ENCODE data around the gene CAVIN4.
A peak's percentile ranks its signal among the peaks of the same experiment; 100 is the strongest.

Gene CAVIN4

GRCh38 chr9:100577776-100578448, at the start of gene CAVIN4:
TSS of gene CAVIN4 (plus strand) at chr9:100578079. CDS start at chr9:100578144, 65 bp downstream.
- peak; percentile 51 for DNase-seq (ENCODE audit: low read depth)
- peak within 1 kb of the TSS; percentile 5 for H3K4me3 ChIP-seq (ENCODE audit: low read depth, low read length)

- DNase-seq (ENCODE audit: low read depth), result no peak
These were observed 43.5 kb upstream of the CAVIN4 start for GRCh38 chr9:100534401-100534800.

GRCh38 chr9:100540327-100540726, 37.6 kb upstream of the CAVIN4 start:
- DNase-seq (ENCODE audit: low read depth), result no peak
- H3K4me3 ChIP-seq (ENCODE audit: low read depth, low read length), result no peak overlapping the region

More at GRCh38 chr9:100534401-100534800, 43.5 kb upstream of the CAVIN4 start:
- H3K4me3 ChIP-seq (ENCODE audit: low read depth, low read length), result no peak overlapping the region

GRCh38 chr9:100549048-100549447, 28.8 kb upstream of the CAVIN4 start:
- DNase-seq (ENCODE audit: low read depth), result no peak
- H3K4me3 ChIP-seq (ENCODE audit: low read depth, low read length), result no peak overlapping the region

- peak; percentile 41 for DNase-seq (ENCODE audit: low read depth)
- no peak overlapping the region for H3K4me3 ChIP-seq (ENCODE audit: low read depth, low read length)
These were observed 22.9 kb upstream of the CAVIN4 start for GRCh38 chr9:100554935-100555401.

GRCh38 chr9:100555471-100555870, 22.4 kb upstream of the CAVIN4 start:
- no peak for DNase-seq (ENCODE audit: low read depth)
- no peak overlapping the region for H3K4me3 ChIP-seq (ENCODE audit: low read depth, low read length)

GRCh38 chr9:100557053-100557452, 20.8 kb upstream of the CAVIN4 start:
- DNase-seq (ENCODE audit: low read depth), result no peak

GRCh38 chr9:100561256-100561655, 16.6 kb upstream of the CAVIN4 start:
- DNase-seq (ENCODE audit: low read depth), result no peak
- no peak overlapping the region for H3K4me3 ChIP-seq (ENCODE audit: low read depth, low read length)

More at GRCh38 chr9:100557053-100557452, 20.8 kb upstream of the CAVIN4 start:
- no peak overlapping the region for H3K4me3 ChIP-seq (ENCODE audit: low read depth, low read length)

GRCh38 chr9:100567856-100568255, 10.0 kb upstream of the CAVIN4 start:
- H3K4me3 ChIP-seq (ENCODE audit: low read depth, low read length), result no peak overlapping the region
- no peak for DNase-seq (ENCODE audit: low read depth)

GRCh38 chr9:100573655-100574260, 4.1 kb upstream of the CAVIN4 start:
- no peak overlapping the region for H3K4me3 ChIP-seq (ENCODE audit: low read depth, low read length)
- no peak for DNase-seq (ENCODE audit: low read depth)

GRCh38 chr9:100575006-100575405, 2.9 kb upstream of the CAVIN4 start:
- no peak for DNase-seq (ENCODE audit: low read depth)
- H3K4me3 ChIP-seq (ENCODE audit: low read depth, low read length), result no peak overlapping the region

GRCh38 chr9:100575765-100576386, 2.0 kb upstream of the CAVIN4 start:
- no peak for DNase-seq (ENCODE audit: low read depth)
- no peak overlapping the region for H3K4me3 ChIP-seq (ENCODE audit: low read depth, low read length)

GRCh38 chr9:100578610-100579009, 731 bp downstream of the CAVIN4 start:
- DNase-seq (ENCODE audit: low read depth), result no peak
- peak overlapping the region; percentile 5 for H3K4me3 ChIP-seq (ENCODE audit: low read depth, low read length)

- DNase-seq (ENCODE audit: low read depth), result no peak
- H3K4me3 ChIP-seq (ENCODE audit: low read depth, low read length), result no peak overlapping the region
These were observed 1.8 kb downstream of the CAVIN4 start for GRCh38 chr9:100579665-100580064.

GRCh38 chr9:100580257-100580656, 2.4 kb downstream of the CAVIN4 start:
- DNase-seq (ENCODE audit: low read depth), result no peak
- peak overlapping the region; percentile 8 for H3K4me3 ChIP-seq (ENCODE audit: low read depth, low read length)

GRCh38 chr9:100581081-100581480, 3.2 kb downstream of the CAVIN4 start:
- H3K4me3 ChIP-seq (ENCODE audit: low read depth, low read length), result no peak overlapping the region
- no peak for DNase-seq (ENCODE audit: low read depth)

- no peak overlapping the region for H3K4me3 ChIP-seq (ENCODE audit: low read depth, low read length)
- DNase-seq (ENCODE audit: low read depth), result no peak
These were observed 3.8 kb downstream of the CAVIN4 start for GRCh38 chr9:100581661-100582060.

GRCh38 chr9:100583014-100583802, 5.3 kb downstream of the CAVIN4 start:
- DNase-seq (ENCODE audit: low read depth), result no peak
- H3K4me3 ChIP-seq (ENCODE audit: low read depth, low read length), result no peak overlapping the region

- DNase-seq (ENCODE audit: low read depth), result no peak
- no peak overlapping the region for H3K4me3 ChIP-seq (ENCODE audit: low read depth, low read length)
These were observed 7.1 kb downstream of the CAVIN4 start for GRCh38 chr9:100584951-100585350.

- DNase-seq (ENCODE audit: low read depth), result no peak
These were observed 8.2 kb downstream of the CAVIN4 start for GRCh38 chr9:100586093-100586492.

More at GRCh38 chr9:100586093-100586492, 8.2 kb downstream of the CAVIN4 start:
- H3K4me3 ChIP-seq (ENCODE audit: low read depth, low read length), result no peak overlapping the region

Measured in skeletal muscle cell (primary cell).